GM12864 (cell line): ENCODE data around the gene NOS1.
A peak's percentile ranks its signal among the peaks of the same experiment; 100 is the strongest.

Experiments
- DNase-seq: peaks from one replicate; pipeline ENCODE4 v3.0.0-alpha.2; 2011; ENCODE audit warnings: low read depth
- H3K4me3 ChIP-seq: 2 replicates; pipeline ENCODE4 v1.5.1; 2011; ENCODE audit warnings: mild to moderate bottlenecking, low read depth, low read length, control low read depth
- CTCF ChIP-seq: IDR thresholded peaks from 2 replicates; pipeline ENCODE4 v1.5.1; 2011; ENCODE audit warnings: low read depth, mild to moderate bottlenecking, moderate library complexity, low read length, control low read depth, inconsistent platforms; ENCODE audit errors: missing control alignments

The NOS1 gene

GRCh38 chr12:117243488-117243887, 117.9 kb downstream of the NOS1 start:
- DNase-seq, result no peak
- H3K4me3 ChIP-seq, result no peak overlapping the region
- no peak for TF ChIP-seq CTCF

GRCh38 chr12:117241697-117242096, 119.7 kb downstream of the NOS1 start:
- no peak for TF ChIP-seq CTCF
- H3K4me3 ChIP-seq, result no peak overlapping the region
- DNase-seq, result no peak

- no peak for TF ChIP-seq CTCF
- DNase-seq, result no peak
- no peak overlapping the region for H3K4me3 ChIP-seq
Measured at GRCh38 chr12:117240081-117240755, 121.2 kb downstream of the NOS1 start.

- H3K4me3 ChIP-seq, result no peak overlapping the region
- TF ChIP-seq CTCF, result peak; percentile 87
- peak; percentile 19 for DNase-seq
Measured at GRCh38 chr12:117236456-117237001, 124.9 kb downstream of the NOS1 start.

- no peak overlapping the region for H3K4me3 ChIP-seq
- TF ChIP-seq CTCF, result no peak
- DNase-seq, result no peak
Measured at GRCh38 chr12:117235261-117235660, 126.2 kb downstream of the NOS1 start.

- no peak for DNase-seq
- H3K4me3 ChIP-seq, result no peak overlapping the region
- no peak for TF ChIP-seq CTCF
Measured at GRCh38 chr12:117234441-117234840, 127.0 kb downstream of the NOS1 start.

GRCh38 chr12:117231750-117232149, 129.7 kb downstream of the NOS1 start:
- H3K4me3 ChIP-seq, result no peak overlapping the region
- no peak for TF ChIP-seq CTCF
- no peak for DNase-seq
